H1 (cell line): Measurements from ENCODE around the gene ALK. TPM values are rescaled to one million over a fixed set of nuclear protein-coding genes. Genes with fewer than 3 reads are reported as not detected.

ENCODE experiments used
- CTCF ChIA-PET: fragments of 300-600 bp; sonication (Branson Sonifier 250); formaldehyde crosslinking; loops from one replicate; lab custom pipeline; 2021; ENCODE audit not compliant: partially characterized antibody; lab: Charles Lee
- POLR2A ChIA-PET: fragments of 300-600 bp; sonication (Branson Sonifier 250); formaldehyde crosslinking; loops from one replicate; lab custom pipeline; 2021; ENCODE audit warnings: inconsistent platforms; ENCODE audit not compliant: partially characterized antibody; lab: Charles Lee
- DNase-seq, 2 experiments: peaks; one replicate each; pipeline versions ENCODE4 v3.0.0 to v3.0.0-alpha.2; 2010 to 2022; ENCODE audit warnings: low spot score in 2 of 2, low read depth in 1 of 2, mixed read lengths in 1 of 2
- FAIRE-seq: peaks from 2 replicates; lab custom pipeline; 2011; peaks lifted over from hg19 to GRCh38; lab: Jason Lieb, UNC
- H2AFZ ChIP-seq: 2 replicates; pipeline ENCODE4 v1.8.1; 2012; ENCODE audit warnings: low read length, inconsistent platforms
- H2AK5ac ChIP-seq: 2 replicates; pipeline ENCODE4 v1.6.1; 2013; ENCODE audit warnings: low read depth, low read length
- H2BK120ac ChIP-seq: replicated peaks from 2 replicates; pipeline ENCODE3; 2013; ENCODE audit warnings: low read depth, low read length, inconsistent platforms
- H2BK12ac ChIP-seq: 2 replicates; pipeline ENCODE4 v1.6.1; 2013; ENCODE audit warnings: low read depth, low read length
- H2BK15ac ChIP-seq: 2 replicates; pipeline ENCODE4 v1.6.1; 2013; ENCODE audit warnings: low read length
- H2BK20ac ChIP-seq: 2 replicates; pipeline ENCODE4 v1.6.1; 2013; ENCODE audit warnings: low read length
- H2BK5ac ChIP-seq: 2 replicates; pipeline ENCODE4 v1.6.1; 2013; ENCODE audit warnings: low read depth, low read length
- H3K14ac ChIP-seq: 2 replicates; pipeline ENCODE4 v1.6.1; 2013; ENCODE audit warnings: inconsistent platforms; ENCODE audit not compliant: insufficient read length
- H3K18ac ChIP-seq: 2 replicates; pipeline ENCODE4 v1.6.1; 2013; ENCODE audit warnings: low read length; ENCODE audit errors: extremely low read depth
- H3K23ac ChIP-seq: 2 replicates; pipeline ENCODE4 v1.6.1; 2013; ENCODE audit warnings: inconsistent platforms; ENCODE audit not compliant: insufficient read length
- H3K23me2 ChIP-seq: 2 replicates; pipeline ENCODE4 v1.6.1; 2013; ENCODE audit warnings: low read depth, low read length
- H3K27ac ChIP-seq: 2 replicates; pipeline ENCODE4 v1.6.1; 2011; ENCODE audit warnings: low read depth, low read length, inconsistent platforms
- H3K27me3 ChIP-seq, 4 experiments: replicated peaks in 1 of 4; 1 replicate in 1 of 4; 2 replicates in 3 of 4; pipeline versions ENCODE4 v1.6.1 to v1.8.1; 2011 to 2013; ENCODE audit warnings: low read length in 3 of 4, mild to moderate bottlenecking in 3 of 4, inconsistent platforms in 2 of 4, mixed read lengths in 2 of 4, moderate library complexity in 1 of 4; ENCODE audit not compliant: control insufficient read depth in 3 of 4, insufficient read depth in 3 of 4; ENCODE audit errors: extremely low read depth in 1 of 4
- H3K36me3 ChIP-seq, 4 experiments: 2 replicates each; pipeline versions ENCODE4 v1.6.1 to v1.8.1; 2011 to 2013; ENCODE audit warnings: mild to moderate bottlenecking in 4 of 4, low read length in 3 of 4, moderate library complexity in 2 of 4, control low read depth in 1 of 4, inconsistent platforms in 1 of 4; ENCODE audit not compliant: insufficient read depth in 4 of 4, control insufficient read depth in 2 of 4
- H3K4ac ChIP-seq: replicated peaks from 2 replicates; pipeline ENCODE3; 2013; ENCODE audit warnings: low read length, low read depth, mixed read lengths, inconsistent platforms; ENCODE audit not compliant: insufficient read length
- H3K4me1 ChIP-seq, 4 experiments: replicated peaks in 1 of 4; 1 replicate in 1 of 4; 2 replicates in 3 of 4; pipeline versions ENCODE4 v1.6.1 to v1.8.1; 2011 to 2013; ENCODE audit warnings: low read length in 3 of 4, inconsistent platforms in 2 of 4, mixed read lengths in 1 of 4; ENCODE audit not compliant: insufficient read depth in 4 of 4, control insufficient read depth in 3 of 4
- H3K4me2 ChIP-seq, 2 experiments: 2 replicates each; pipeline versions ENCODE4 v1.6.1 to v1.8.1; 2011 to 2013; ENCODE audit warnings: low read depth in 2 of 2, low read length in 2 of 2, control low read depth in 1 of 2, inconsistent platforms in 1 of 2, mild to moderate bottlenecking in 1 of 2; ENCODE audit not compliant: insufficient read depth in 1 of 2
- H3K4me3 ChIP-seq, 4 experiments: fragments of 200-600, 300-600 bp in 1 of 4; sonication (generic), shearing (Covaris generic), sonication (Bioruptor Twin) in 1 of 4; 2 replicates each; pipeline versions ENCODE4 v1.5.1 to v1.8.1; 2011 to 2016; ENCODE audit warnings: low read length in 4 of 4, low read depth in 3 of 4, control low read depth in 2 of 4, inconsistent platforms in 2 of 4, mild to moderate bottlenecking in 2 of 4, mixed read lengths in 1 of 4, moderate library complexity in 1 of 4; ENCODE audit not compliant: insufficient read depth in 2 of 4; ENCODE audit errors: extremely low read depth in 1 of 4
- H3K56ac ChIP-seq: replicated peaks from 2 replicates; pipeline ENCODE3; 2013; ENCODE audit warnings: low read depth, mild to moderate bottlenecking, mixed read lengths, low read length, inconsistent platforms; ENCODE audit not compliant: insufficient read length
- H3K79me1 ChIP-seq: 2 replicates; pipeline ENCODE4 v1.6.1; 2013; ENCODE audit warnings: low read depth, low read length, control low read depth
- H3K79me2 ChIP-seq, 2 experiments: 2 replicates each; pipeline versions ENCODE4 v1.6.1 to v1.8.1; 2012 to 2013; ENCODE audit warnings: low read length in 2 of 2, mild to moderate bottlenecking in 2 of 2, inconsistent platforms in 1 of 2; ENCODE audit not compliant: insufficient read depth in 2 of 2, control insufficient read depth in 1 of 2
- H3K9ac ChIP-seq, 4 experiments: replicated peaks in 1 of 4; 1 replicate in 1 of 4; 2 replicates in 3 of 4; pipeline versions ENCODE4 v1.6.1 to v1.8.1; 2011 to 2013; ENCODE audit warnings: low read depth in 3 of 4, low read length in 3 of 4, control low read depth in 2 of 4, mild to moderate bottlenecking in 2 of 4, moderate library complexity in 2 of 4, inconsistent platforms in 1 of 4; ENCODE audit errors: extremely low read depth in 1 of 4
- H3K9me3 ChIP-seq, 2 experiments: 2 replicates each; pipeline versions ENCODE4 v1.6.1 to v1.8.1; 2012 to 2013; ENCODE audit warnings: mild to moderate bottlenecking in 2 of 2, moderate library complexity in 2 of 2, control low read depth in 1 of 2, inconsistent platforms in 1 of 2, low read depth in 1 of 2, low read length in 1 of 2, mixed read lengths in 1 of 2; ENCODE audit not compliant: insufficient read depth in 2 of 2
- H4K20me1 ChIP-seq, 2 experiments: replicated peaks in 1 of 2; 2 replicates each; pipeline versions ENCODE3 to v1.8.1; 2011 to 2013; ENCODE audit warnings: inconsistent platforms in 2 of 2, low read length in 2 of 2, mild to moderate bottlenecking in 1 of 2; ENCODE audit not compliant: insufficient read depth in 2 of 2, control insufficient read depth in 1 of 2
- H4K5ac ChIP-seq: 2 replicates; pipeline ENCODE4 v1.6.1; 2013; ENCODE audit warnings: low read length, low read depth, mixed read lengths, inconsistent platforms; ENCODE audit not compliant: insufficient read length
- H4K8ac ChIP-seq: 2 replicates; pipeline ENCODE4 v1.8.0; 2013; ENCODE audit warnings: mild to moderate bottlenecking, moderate library complexity, low read length, inconsistent platforms; ENCODE audit not compliant: insufficient read depth; ENCODE audit errors: extremely low read depth
- H4K91ac ChIP-seq: replicated peaks from 2 replicates; pipeline ENCODE3; 2013; ENCODE audit warnings: low read length, mixed read lengths, inconsistent platforms; ENCODE audit not compliant: insufficient read length
- BCL11A ChIP-seq, 2 experiments: IDR thresholded peaks; one replicate each; pipeline ENCODE4 v1.6.1; 2011; ENCODE audit warnings: low read depth in 2 of 2, low read length in 2 of 2, mild to moderate bottlenecking in 2 of 2
- KDM4A ChIP-seq: IDR thresholded peaks from one replicate; pipeline ENCODE4 v1.7.1; 2012; ENCODE audit warnings: low read depth, mild to moderate bottlenecking, moderate library complexity, low read length, inconsistent platforms; ENCODE audit not compliant: severe bottlenecking
- POLR2AphosphoS5 ChIP-seq: IDR thresholded peaks from 2 replicates; pipeline ENCODE4 v1.6.1; 2011; ENCODE audit warnings: low read depth, low read length
- SIRT6 ChIP-seq: IDR thresholded peaks from one replicate; pipeline ENCODE4 v1.7.1; 2012; ENCODE audit warnings: low read length, inconsistent platforms
- WGBS, 2 experiments: shearing (Covaris generic) in 1 of 2; methylation state at CpG; one replicate each; pipeline versions ENCODE4 v1.1.6 to v1.1.7; 2013 to 2015; ENCODE audit warnings: low lambda C conversion rate in 2 of 2, mixed read lengths in 2 of 2, inconsistent platforms in 1 of 2, low coverage in 1 of 2, missing lambda C conversion rate in 1 of 2; ENCODE audit not compliant: insufficient replicate concordance in 2 of 2, insufficient coverage in 1 of 2, insufficient read length in 1 of 2; ENCODE audit errors: extremely low coverage in 1 of 2, missing lambda C conversion rate in 1 of 2; 5-methylcytosine and 5-hydroxymethylcytosine counted together
- polyA plus RNA-seq, 7 experiments: library from polyadenylated mRNA; depleted of rRNA in 3 of 7; stranded (reverse) in 5 of 7; unstranded in 2 of 7; fragments of >200 nt in 5 of 7; fragments of 200-250 nt in 2 of 7; gene quantifications; 1 replicate in 5 of 7; 2 replicates in 1 of 7; 4 replicates in 1 of 7; pipeline versions ENCODE4 v1.2.1 to v1.2.3, GENCODE V29; 2011 to 2013; ENCODE audit warnings: missing spikeins in 2 of 7, mixed read lengths in 2 of 7
- total RNA-seq: library from RNA; stranded (reverse); fragmentation: NEBNext Ultra II Directional; extraction: Animal tissue kit (Norgen Biotek cat#: 25700); gene quantifications from 2 replicates; pipeline ENCODE4 v1.2.1, GENCODE V29; 2021

Gene ALK
- total and polyA plus RNA-seq, 2 of the 8 experiments (the other 6 are each of a cell fraction or from before 2014, with no cell fraction given) = 0.02 to 0.09 TPM

- Histone ChIP-seq H4K5ac (no peak overlapping the region), H2AFZ (no peak overlapping the region), H3K14ac (no peak overlapping the region), H3K23ac (no peak overlapping the region), H2BK20ac (no peak overlapping the region), H3K56ac (no peak overlapping the region), H2BK120ac (no peak overlapping the region), H3K18ac (no peak overlapping the region), H3K4me1 (no peaks in the 10 kb centered on the region), H2BK15ac (no peak overlapping the region), H3K27me3 (no peaks in the 10 kb centered on the region; a peak in 1 of 7 replicates), H3K4me3 (no peak overlapping the region), H3K27ac (no peak overlapping the region), H2BK5ac (no peak overlapping the region), H4K8ac (no peak overlapping the region), H4K20me1 (peaks cover 0 to 4% of the 10 kb centered on the region in 2 experiments), H3K4me2 (no peak overlapping the region), H3K79me2 (no peaks in the 10 kb centered on the region), H3K79me1 (no peaks in the 10 kb centered on the region), H2BK12ac (no peak overlapping the region), H2AK5ac (no peak overlapping the region), H3K36me3 (no peaks in the 10 kb centered on the region), H3K9ac (no peak overlapping the region), H3K23me2 (peaks cover 5% of the 10 kb centered on the region; the same call in 1 of the 2 replicates), H3K9me3 (no peaks in the 10 kb centered on the region), H4K91ac (no peak overlapping the region), H3K4ac (no peak overlapping the region)
- ChIA-PET CTCF (no interaction called here), POLR2A (no interaction called here)
- no peak for FAIRE-seq
- 95% methylated on average over 2 of the region's 2 CpGs; no CpG with 5 or more reads in 1 of the 2 experiments for WGBS, 2 experiments
- no peak for DNase-seq
- TF ChIP-seq POLR2AphosphoS5 = no peak
- TF ChIP-seq SIRT6 = no peak
- TF ChIP-seq BCL11A (IDR thresholded peaks at IDR 0.05; ENCODE audit: low read depth in 2 of 2, low read length in 2 of 2) = no peak
- TF ChIP-seq KDM4A = no peak
Observed at GRCh38 chr2:29871541-29871940, 49.8 kb downstream of the ALK start.
